Heart right ventricle (tissue), 16 donors: Measurements from ENCODE around the gene TIMP3. TPM values are rescaled to one million over a fixed set of nuclear protein-coding genes. Genes with fewer than 3 reads are reported as not detected.
A peak's percentile ranks its signal among the peaks of the same experiment; 100 is the strongest.

ENCODE experiments used
- ATAC-seq, 8 donors: fragments of 200-7000 bp; cut with Tn5 transposase; one replicate each; pipeline ENCODE4 v1.9.1; 2020; ENCODE audit warnings: mild to moderate bottlenecking in 8 of 8, moderate library complexity in 8 of 8, moderate number of reproducible peaks in 1 of 8
- DNase-seq, 2 donors: peaks; one replicate each; pipeline ENCODE4 v3.0.0-alpha.2; 2020
- H3K27ac ChIP-seq, 10 donors: fragments of 200-600 bp; sonication (generic) in 2 of 10; one replicate each; pipeline versions ENCODE4 v1.5.0 to v1.8.0; 2020 to 2022; ENCODE audit warnings: mild to moderate bottlenecking in 3 of 10
- H3K27me3 ChIP-seq, 7 donors: fragments of 200-600 bp; one replicate each; pipeline ENCODE4 v1.8.0; 2021 to 2022; ENCODE audit warnings: mild to moderate bottlenecking in 2 of 7
- H3K36me3 ChIP-seq, 9 donors: fragments of 200-600 bp; sonication (generic) in 1 of 9; one replicate each; pipeline versions ENCODE4 v1.5.0 to v1.8.0; 2020 to 2022; ENCODE audit warnings: mild to moderate bottlenecking in 2 of 9
- H3K4me1 ChIP-seq, 9 donors: fragments of 200-600 bp; sonication (generic) in 1 of 9; one replicate each; pipeline versions ENCODE4 v1.5.0 to v1.8.0; 2020 to 2022; ENCODE audit warnings: mild to moderate bottlenecking in 4 of 9
- H3K4me3 ChIP-seq, 10 donors: fragments of 200-600 bp; sonication (generic) in 2 of 10; one replicate each; pipeline versions ENCODE4 v1.5.0 to v1.8.0; 2020 to 2022; ENCODE audit warnings: mild to moderate bottlenecking in 7 of 10, moderate library complexity in 2 of 10
- H3K9me3 ChIP-seq, 11 donors: fragments of 200-600 bp in 10 of 11; sonication (generic) in 2 of 11; one replicate each; pipeline versions ENCODE4 v1.5.0 to v1.8.0; 2013 to 2022; ENCODE audit warnings: mild to moderate bottlenecking in 2 of 11, control low read depth in 1 of 11, moderate library complexity in 1 of 11
- WGBS, 2 donors: extraction: QIAGEN DNeasy Blood & Tissue Kit; methylation state at CpG; one replicate each; pipeline ENCODE4 v1.1.7; 2013; ENCODE audit warnings: inconsistent platforms in 1 of 2; 5-methylcytosine and 5-hydroxymethylcytosine counted together
- intact Hi-C, 10 donors: fragments of 100-400 bp; cut with DNase I; formaldehyde crosslinking; loops; one replicate each; pipeline versions ENCODE4 v1.11.1 to v1.14.2; 2022
- polyA plus RNA-seq, 2 donors: library from polyadenylated mRNA; stranded (reverse); fragments of 200-250 nt; gene quantifications; one replicate each; pipeline ENCODE4 v1.2.3, GENCODE V29; 2013
- total RNA-seq, 10 donors: library from RNA; stranded (reverse); fragmentation: NEBNext Ultra II Directional in 3 of 10; extraction: Animal tissue kit (Norgen Biotek cat#: 25700) in 3 of 10; gene quantifications; one replicate each; pipeline versions ENCODE4 v1.2.1 to v1.2.4, GENCODE V29; 2021 to 2023
- TF ChIP-seq, protein P1 (sequence below), 9 donors: fragments of 200-600 bp; sonication (generic) in 2 of 9; IDR thresholded peaks; one replicate each; pipeline versions ENCODE4 v1.5.0 to v1.8.0; 2021 to 2022; ENCODE audit warnings: antibody characterized with exemption in 9 of 9, mild to moderate bottlenecking in 5 of 9, moderate library complexity in 1 of 9
- donor health status: Arrhythmogenic right ventricular cardiomyopathy.
- donor health status: ischemic (EF 13 %, LVEDD 7.1; RV severe dilation, severe dysfunction).
- donor health status: healthy with polysubstance abuse.
- donor health status: DM: no; HTN: yes; CAD: no.
- donor health status: DM: no; HTN: no; CAD: no.
- donor health status: ischemic (EF 25% LVEDD 6.9; RV normal size, moderate dysfunction).
- donor health status: ischemic (EF 25% LVEDD 5.7; RV mildly dilated, moderate dysfunction).
- donor health status: healthy.
- donor health status: DM: yes; HTN: yes; CAD: no.
- donor health status: Ischemic cardiomyopathy.
- donor health status: ischemic (EF 35%, LVEDD 5.7; RV mildly dilated, moderate dysfunction).
- donor health status: nonischemic (EF 11% LVEDD 7.7; RV severe dilation, severe dysfunction).
- donor health status: DM: yes; HTN: yes; CAD: no.
- donor health status: PGD.
- donor health status: ischemic (EF 29% LVEDD 5.4; RV normal size, mild dysfunction).
- donor health status: nonischemic (EF 23%, LVEDD 6.1; RV moderate dilation, normal function).

TIMP3 gene
- total and polyA plus RNA-seq, 12 donors, result 91.9 to 380 (median 157) TPM

- Histone ChIP-seq H3K36me3 (peaks cover 0 to 33% (median 3%) of the 10 kb centered on the region in 9 donors), H3K27me3 (no peaks in the 10 kb centered on the region), H3K4me1 (peaks cover 65 to 100% (median 98%) of the 10 kb centered on the region in 9 donors), H3K4me3 (no peak overlapping the region), H3K9me3 (no peaks in the 10 kb centered on the region), H3K27ac (peak overlapping the region in 8 of 10 donors; percentile 21 to 90 (median 78))
- 28 to 50% methylated on average over 4 of the region's 4 CpGs for WGBS, 2 donors
- DNase-seq, result no peak
- TF ChIP-seq, protein P1, sequence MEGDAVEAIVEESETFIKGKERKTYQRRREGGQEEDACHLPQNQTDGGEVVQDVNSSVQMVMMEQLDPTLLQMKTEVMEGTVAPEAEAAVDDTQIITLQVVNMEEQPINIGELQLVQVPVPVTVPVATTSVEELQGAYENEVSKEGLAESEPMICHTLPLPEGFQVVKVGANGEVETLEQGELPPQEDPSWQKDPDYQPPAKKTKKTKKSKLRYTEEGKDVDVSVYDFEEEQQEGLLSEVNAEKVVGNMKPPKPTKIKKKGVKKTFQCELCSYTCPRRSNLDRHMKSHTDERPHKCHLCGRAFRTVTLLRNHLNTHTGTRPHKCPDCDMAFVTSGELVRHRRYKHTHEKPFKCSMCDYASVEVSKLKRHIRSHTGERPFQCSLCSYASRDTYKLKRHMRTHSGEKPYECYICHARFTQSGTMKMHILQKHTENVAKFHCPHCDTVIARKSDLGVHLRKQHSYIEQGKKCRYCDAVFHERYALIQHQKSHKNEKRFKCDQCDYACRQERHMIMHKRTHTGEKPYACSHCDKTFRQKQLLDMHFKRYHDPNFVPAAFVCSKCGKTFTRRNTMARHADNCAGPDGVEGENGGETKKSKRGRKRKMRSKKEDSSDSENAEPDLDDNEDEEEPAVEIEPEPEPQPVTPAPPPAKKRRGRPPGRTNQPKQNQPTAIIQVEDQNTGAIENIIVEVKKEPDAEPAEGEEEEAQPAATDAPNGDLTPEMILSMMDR (IDR thresholded peaks at IDR 0.05), result no peak
- intact Hi-C loops, result loop anchor here in 3 of 10 donors (5.0 to 10.0 kb wide), 3 partner anchors 42 to 135 kb away; no protein-coding TSS in a partner anchor
- ATAC-seq, result no peak
Observed at GRCh38 chr22:32849501-32849900, 48.0 kb downstream of the TIMP3 start.

GRCh38 chr22:32850157-32850556 is 48.7 kb downstream of the TIMP3 start:
- DNase-seq (no peak), ATAC-seq (no peak)
- Histone ChIP-seq H3K27ac (peak overlapping the region in 9 of 10 donors; percentile 67 to 90 (median 74)), H3K27me3 (no peaks in the 10 kb centered on the region), H3K36me3 (peaks cover 0 to 38% (median 3%) of the 10 kb centered on the region in 9 donors), H3K9me3 (no peaks in the 10 kb centered on the region), H3K4me1 (peaks cover 65 to 100% (median 99%) of the 10 kb centered on the region in 9 donors), H3K4me3 (no peak overlapping the region)
- WGBS, 2 donors, result 90 to 91% methylated on average over 3 of the region's 3 CpGs
- TF ChIP-seq, protein P1 (IDR thresholded peaks at IDR 0.05), result no peak
- intact Hi-C loops, result loop anchor here in 2 of 10 donors (5.0 to 10.0 kb wide), 3 partner anchors 33 to 135 kb away; partner anchors contain the start of gene TIMP3 (in 1 of the 2)

DNA sequence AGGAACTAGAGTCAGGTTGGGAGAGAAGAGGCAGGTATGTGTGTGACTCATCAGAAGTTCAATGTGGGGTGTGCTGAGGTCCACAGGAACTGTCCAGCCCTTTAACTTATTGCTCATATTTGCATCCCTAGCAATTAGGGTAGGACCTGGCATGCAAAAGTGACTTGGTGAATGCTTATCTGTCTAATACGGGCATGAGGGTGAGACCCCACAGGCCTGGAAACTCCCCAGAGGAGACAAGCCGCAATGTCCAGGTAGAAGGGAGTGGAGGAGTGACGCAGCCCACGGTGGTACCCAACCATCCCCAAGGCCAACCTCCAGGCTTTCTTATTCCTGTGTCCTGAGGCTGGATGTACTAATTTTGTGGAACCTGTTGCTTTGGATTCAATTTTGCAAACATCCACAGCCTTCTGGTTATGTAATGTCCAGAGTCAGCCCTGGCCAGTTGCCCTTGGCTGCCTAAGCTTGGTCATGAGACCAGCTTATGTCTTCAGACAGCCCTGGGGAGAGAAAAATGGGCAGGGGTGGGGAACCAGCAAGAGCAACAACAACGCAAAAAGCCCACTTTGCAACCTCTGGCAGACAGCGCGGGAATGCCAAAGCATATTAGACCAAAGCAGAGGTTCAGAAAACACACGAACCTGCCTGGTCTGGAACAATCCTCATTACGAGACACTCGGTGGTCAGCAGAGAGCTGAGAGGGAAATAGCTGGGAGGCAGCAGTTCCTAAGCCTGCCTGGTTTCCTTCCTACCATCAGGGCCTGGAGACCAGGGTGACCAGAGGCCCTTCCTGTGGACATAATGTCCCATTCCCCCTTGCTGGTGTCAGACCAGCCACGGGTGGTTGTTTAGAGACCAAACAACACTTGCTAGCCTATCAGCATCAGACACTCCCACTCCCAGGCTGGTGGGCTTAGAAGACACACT is 49.3 kb downstream of the TIMP3 start:
- intact Hi-C loops, result loop anchor here in 2 of 10 donors (5.0 to 10.0 kb wide), 3 partner anchors 34 to 134 kb away; partner anchors contain the start of gene TIMP3 (in 1 of the 2)
- H3K27me3 ChIP-seq, result no peaks in the 10 kb centered on the region
- DNase-seq, result peak; percentile 78 to 80
- WGBS, 2 donors, result 35 to 37% methylated on average over 11 of the region's 11 CpGs
- H3K36me3 ChIP-seq, result peaks cover 0 to 45% (median 5%) of the 10 kb centered on the region in 9 donors
- no peaks in the 10 kb centered on the region for H3K9me3 ChIP-seq
- peak; percentile 20 to 73 (median 60) for ATAC-seq
- peaks cover 59 to 100% (median 99%) of the 10 kb centered on the region in 9 donors for H3K4me1 ChIP-seq
- peak overlapping the region; percentile 67 to 90 (median 73) for H3K27ac ChIP-seq
- H3K4me3 ChIP-seq, result no peak overlapping the region
- TF ChIP-seq, protein P1 (IDR thresholded peaks at IDR 0.05), result no peak
